LNCAP (cell line): ENCODE results near the gene POU6F2.

Experiments
- CTCF ChIP-seq: fragments of 450-650 bp; IDR thresholded peaks from 2 replicates; pipeline ENCODE4 v1.5.1; 2017; ENCODE audit warnings: mild to moderate bottlenecking

The POU6F2 gene

GRCh38 chr7:39300276-39300675, 322.6 kb downstream of the POU6F2 start:
- no peak for TF ChIP-seq CTCF

GRCh38 chr7:39301543-39301942, 323.8 kb downstream of the POU6F2 start:
- no peak for TF ChIP-seq CTCF

DNA sequence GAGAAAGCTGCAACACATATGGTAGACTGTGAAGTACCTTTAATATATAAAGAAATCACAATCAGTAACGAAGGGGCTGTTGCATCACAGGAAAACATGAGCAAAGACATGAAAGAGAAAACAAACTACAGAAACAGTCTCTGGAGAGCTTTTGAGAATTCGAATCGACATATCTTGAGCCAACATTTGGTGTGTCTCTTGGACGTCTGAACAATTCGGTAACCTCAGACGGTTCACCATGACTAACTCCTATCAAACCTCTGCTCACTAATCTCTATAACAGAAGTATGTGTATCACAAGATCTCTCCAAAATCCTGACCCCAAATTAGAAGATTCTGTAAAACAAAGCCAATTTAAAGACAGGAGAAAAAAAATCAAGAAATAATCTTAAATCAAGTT, 326.5 kb downstream of the POU6F2 start:
- TF ChIP-seq CTCF, result no peak

DNA sequence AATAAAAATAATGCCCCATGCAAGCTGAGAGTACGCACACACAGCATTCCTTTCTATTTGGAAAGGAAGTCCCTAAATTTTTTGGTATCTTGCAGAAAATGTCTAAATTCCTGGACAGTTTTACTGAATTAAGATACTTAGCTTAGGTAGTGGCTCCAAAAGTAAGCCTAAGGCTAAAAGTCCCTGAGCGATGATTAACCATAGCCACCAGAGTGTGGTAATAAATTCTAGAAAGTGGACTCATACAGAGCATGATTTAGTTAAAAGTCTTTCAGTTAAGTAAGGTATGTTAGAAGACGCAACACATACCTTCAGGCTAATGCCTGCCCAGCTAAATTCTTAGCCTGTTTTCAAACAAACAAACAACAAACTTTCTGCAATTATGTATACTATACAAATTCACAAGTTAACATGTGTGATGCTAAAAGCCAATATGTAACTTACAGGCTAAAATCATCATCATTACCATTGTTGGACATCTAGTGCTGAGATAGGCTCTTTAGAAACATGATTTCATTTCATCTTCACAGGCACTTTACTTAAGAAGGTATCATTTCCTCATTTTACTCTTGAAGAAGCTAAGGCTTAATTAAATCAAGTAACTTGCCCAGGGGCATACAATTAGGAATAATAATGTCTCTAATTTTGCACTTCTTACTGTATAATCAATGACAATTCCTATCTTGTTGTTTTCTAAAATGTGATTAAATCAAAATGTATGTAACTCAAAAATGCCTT, 327.1 kb downstream of the POU6F2 start:
- no peak for TF ChIP-seq CTCF

DNA sequence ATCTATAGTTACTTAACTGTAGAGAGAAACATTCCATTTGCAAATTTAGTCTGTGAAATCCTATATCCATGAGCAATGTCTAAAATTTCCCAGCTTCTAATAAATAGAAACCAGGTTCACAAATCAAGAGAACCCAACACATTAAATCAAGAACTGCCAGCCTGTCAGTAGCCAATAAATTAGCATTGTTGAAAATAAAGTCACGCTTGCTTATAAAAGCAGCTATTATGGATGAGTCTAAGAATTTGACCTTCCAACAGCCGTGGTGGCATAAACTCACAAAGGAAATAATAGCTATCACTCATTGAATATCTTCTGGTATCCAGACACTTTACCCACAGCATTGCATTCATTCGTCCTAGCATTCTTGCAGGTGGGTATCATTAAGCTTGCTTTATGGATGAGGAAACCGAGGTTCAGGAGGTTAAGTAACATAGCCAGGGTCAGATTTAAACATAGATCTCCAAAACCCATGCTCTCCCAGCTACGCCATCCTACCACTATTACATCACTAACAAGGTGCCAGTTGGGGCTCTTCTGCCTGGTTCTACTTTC, 328.4 kb downstream of the POU6F2 start:
- no peak for TF ChIP-seq CTCF

- TF ChIP-seq CTCF, result no peak
These were observed 333.0 kb downstream of the POU6F2 start for GRCh38 chr7:39310699-39311098.

GRCh38 chr7:39312254-39312989, 334.7 kb downstream of the POU6F2 start:
- no peak for TF ChIP-seq CTCF
